Subcutaneous abdominal adipose tissue (tissue), 5 donors: ENCODE measurements around the gene KCNH2.
"Not testable (repeated sequence)": the region's sequence is repeated elsewhere in the genome, so short reads cannot be mapped to it uniquely, and the experiment has no call there.

Source experiments
- H3K27ac ChIP-seq: one replicate; pipeline ENCODE4 v1.7.0; 2013; ENCODE audit warnings: low read depth, mild to moderate bottlenecking, inconsistent platforms, low read length, moderate library complexity
- H3K27me3 ChIP-seq, 5 donors: one replicate each; pipeline ENCODE4 v1.7.0; 2013; ENCODE audit warnings: low read length in 5 of 5, inconsistent platforms in 1 of 5; ENCODE audit not compliant: control insufficient read depth in 5 of 5, insufficient read depth in 4 of 5
- H3K36me3 ChIP-seq, 5 donors: one replicate each; pipeline ENCODE4 v1.7.0; 2013; ENCODE audit warnings: low read length in 5 of 5; ENCODE audit not compliant: control insufficient read depth in 5 of 5, insufficient read depth in 5 of 5
- H3K4me1 ChIP-seq, 5 donors: one replicate each; pipeline ENCODE4 v1.7.0; 2013; ENCODE audit warnings: low read length in 5 of 5, mild to moderate bottlenecking in 3 of 5, moderate library complexity in 1 of 5; ENCODE audit not compliant: control insufficient read depth in 5 of 5, insufficient read depth in 5 of 5
- H3K4me3 ChIP-seq, 5 donors: one replicate each; pipeline ENCODE4 v1.7.0; 2013; ENCODE audit warnings: low read length in 5 of 5, low read depth in 1 of 5
- H3K9ac ChIP-seq, 5 donors: one replicate each; pipeline ENCODE4 v1.7.0; 2013; ENCODE audit warnings: low read length in 5 of 5, mild to moderate bottlenecking in 4 of 5, moderate library complexity in 3 of 5
- H3K9me3 ChIP-seq, 5 donors: one replicate each; pipeline ENCODE4 v1.7.0; 2013; ENCODE audit warnings: low read length in 5 of 5; ENCODE audit not compliant: control insufficient read depth in 5 of 5
- donor health status: healthy.
- donor health status: healthy.
- donor health status: healthy.
- donor health status: healthy.
- donor health status: healthy.

KCNH2 gene

DNA sequence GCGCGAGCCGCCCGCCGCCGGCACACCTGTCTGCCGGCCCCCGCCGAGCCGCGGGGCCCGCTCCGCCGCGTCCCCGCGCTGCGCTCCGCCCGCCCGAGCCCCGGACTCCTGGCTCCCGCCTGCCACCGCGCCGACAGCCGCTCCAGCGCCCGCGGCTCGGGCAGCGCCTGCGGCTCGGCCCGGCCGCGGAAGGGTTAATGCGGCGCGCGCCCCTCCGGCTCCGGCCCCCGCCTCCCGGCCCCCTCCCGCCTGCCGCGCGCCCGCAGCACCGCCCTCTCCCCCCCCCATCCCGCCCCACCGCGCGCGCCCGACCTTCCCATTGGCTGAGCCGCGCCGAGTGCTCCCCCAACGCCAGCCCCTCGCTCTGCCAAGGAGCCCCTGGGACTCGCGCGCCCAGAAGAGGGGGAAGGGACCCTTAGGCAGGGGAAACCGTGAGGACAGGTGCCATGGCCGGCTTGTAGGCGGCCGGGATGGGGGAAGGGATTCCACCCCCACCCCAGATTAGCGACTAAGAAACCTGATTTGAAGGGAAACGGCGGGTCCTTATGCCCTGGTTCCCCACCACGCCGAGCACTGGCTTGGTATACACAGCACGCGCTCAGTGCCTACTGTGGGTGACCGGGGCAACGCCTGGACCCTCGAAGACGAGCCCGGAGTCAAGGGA lies at the start of gene KCNH2:
KCNH2 (minus strand) TSS at position 196 of the 664 bp plus-strand sequence. CDS start 408 bp downstream, outside the sequence.
- Histone ChIP-seq H3K27ac (no peak within 1 kb of the TSS), H3K9me3 (peaks cover 0 to 2% (median 0%) of the 10 kb centered on the region in 5 donors), H3K4me1 (peaks cover 0 to 37% (median 16%) of the 10 kb centered on the region in 5 donors), H3K36me3 (no peaks in the 10 kb centered on the region), H3K4me3 (peak within 1 kb of the TSS in 4 of 5 donors; percentile 5 to 50 (median 16)), H3K9ac (no peak within 1 kb of the TSS), H3K27me3 (peaks cover 54 to 72% (median 65%) of the 10 kb centered on the region in 5 donors)

GRCh38 chr7:151027728-151028130 lies 49.6 kb upstream of the KCNH2 start:
- peak overlapping the region in 2 of 5 donors; percentile 33 to 54 for H3K9ac ChIP-seq
- H3K4me1 ChIP-seq, result peaks cover 0 to 19% (median 12%) of the 10 kb centered on the region in 5 donors
- H3K4me3 ChIP-seq, result peak overlapping the region; percentile 67 to 93 (median 90)
- not testable (repeated sequence) for H3K27ac ChIP-seq, H3K9me3 ChIP-seq, H3K27me3 ChIP-seq
- H3K36me3 ChIP-seq, result peaks cover 0 to 15% (median under 1%) of the 10 kb centered on the region in 5 donors

- H3K9me3 ChIP-seq, H3K27ac ChIP-seq, H3K27me3 ChIP-seq, H3K9ac ChIP-seq: not testable (repeated sequence)
- Histone ChIP-seq H3K4me3 (peak overlapping the region in 3 of 5 donors; percentile 84 to 93 (median 90)), H3K4me1 (peaks cover 0 to 19% (median 12%) of the 10 kb centered on the region in 5 donors), H3K36me3 (peaks cover 0 to 11% (median 0%) of the 10 kb centered on the region in 5 donors)
Observed at GRCh38 chr7:151026771-151027727, 48.9 kb upstream of the KCNH2 start.

DNA sequence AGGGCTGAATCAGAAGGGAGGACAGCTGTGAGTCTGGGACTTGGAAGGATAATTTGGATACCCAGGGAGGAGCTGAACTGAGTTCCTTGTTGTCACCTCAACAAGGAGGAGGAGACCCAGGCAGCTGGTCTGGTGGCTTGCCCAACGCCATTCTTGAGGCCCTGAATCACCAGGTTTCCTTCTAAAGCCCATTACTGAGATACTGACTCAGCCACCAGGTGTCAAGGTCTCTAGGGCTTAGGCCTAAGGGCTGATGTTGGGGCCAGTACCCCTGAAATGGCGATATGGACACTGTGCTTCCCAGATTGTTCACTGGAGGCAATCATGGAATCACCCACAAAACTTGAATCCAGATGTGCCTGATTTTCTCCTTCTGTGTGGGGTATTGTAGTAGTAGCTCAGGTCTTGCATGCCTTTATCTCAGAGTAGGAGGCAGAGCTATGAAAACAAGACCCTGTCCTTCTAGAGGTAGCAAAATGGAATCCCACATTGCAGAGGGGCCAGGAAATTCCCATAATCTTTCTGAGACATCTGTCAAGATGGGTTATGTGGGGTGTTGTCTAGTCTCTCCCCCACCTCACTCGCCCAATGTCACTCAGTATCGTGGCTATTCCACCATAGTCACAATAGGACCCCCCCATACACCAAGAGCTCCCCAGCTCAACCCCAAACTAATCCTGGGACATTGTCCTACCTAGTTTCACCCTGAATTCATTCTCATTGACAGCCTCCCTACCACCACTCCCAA lies 48.0 kb upstream of the KCNH2 start:
- peaks cover 0 to 3% (median 0%) of the 10 kb centered on the region in 5 donors for H3K36me3 ChIP-seq

GRCh38 chr7:151024435-151025056 lies 46.4 kb upstream of the KCNH2 start, which contains the start of gene ATG9B:
TSS of gene ATG9B (minus strand) at chr7:151024494. CDS start at chr7:151024423, 71 bp downstream.
- H3K36me3 ChIP-seq, result no peaks in the 10 kb centered on the region
- peaks cover 0 to 16% (median 9%) of the 10 kb centered on the region in 5 donors for H3K4me1 ChIP-seq
- peak within 1 kb of the TSS in 1 of 5 donors; percentile 30 for H3K9ac ChIP-seq
- peaks cover 11 to 23% (median 17%) of the 10 kb centered on the region in 5 donors for H3K27me3 ChIP-seq
- no peaks in the 10 kb centered on the region for H3K9me3 ChIP-seq
- H3K27ac ChIP-seq, result no peak within 1 kb of the TSS
- H3K4me3 ChIP-seq, result no peak within 1 kb of the TSS

More for the DNA sequence above, 48.0 kb upstream of the KCNH2 start:
- Histone ChIP-seq H3K27me3 (peaks cover 0 to 8% (median 2%) of the 10 kb centered on the region in 5 donors), H3K9me3 (no peaks in the 10 kb centered on the region), H3K27ac (no peak overlapping the region), H3K4me3 (no peak overlapping the region), H3K9ac (no peak overlapping the region), H3K4me1 (peaks cover 0 to 19% (median 12%) of the 10 kb centered on the region in 5 donors)

- Histone ChIP-seq H3K27me3 (peaks cover 20 to 34% (median 26%) of the 10 kb centered on the region in 5 donors), H3K27ac (no peak overlapping the region), H3K9ac (no peak overlapping the region), H3K9me3 (no peaks in the 10 kb centered on the region), H3K4me1 (peaks cover 0 to 17% (median 15%) of the 10 kb centered on the region in 5 donors), H3K36me3 (no peaks in the 10 kb centered on the region), H3K4me3 (no peak overlapping the region)
Observed at GRCh38 chr7:151023232-151023631, 45.1 kb upstream of the KCNH2 start.

GRCh38 chr7:151020231-151020630 lies 42.1 kb upstream of the KCNH2 start:
- no peak overlapping the region for H3K27ac ChIP-seq

GRCh38 chr7:151019130-151019447 lies 41.0 kb upstream of the KCNH2 start:
- peak overlapping the region in 3 of 5 donors; percentile 38 to 57 (median 53) for H3K4me3 ChIP-seq
- H3K4me1 ChIP-seq, result peaks cover 0 to 26% (median 18%) of the 10 kb centered on the region in 5 donors
- peaks cover 38 to 47% (median 42%) of the 10 kb centered on the region in 5 donors for H3K27me3 ChIP-seq
- H3K27ac ChIP-seq, result no peak overlapping the region
- peaks cover 0 to 2% (median 0%) of the 10 kb centered on the region in 5 donors for H3K36me3 ChIP-seq
- no peak overlapping the region for H3K9ac ChIP-seq
- H3K9me3 ChIP-seq, result no peaks in the 10 kb centered on the region

More at GRCh38 chr7:151020231-151020630, 42.1 kb upstream of the KCNH2 start:
- Histone ChIP-seq H3K36me3 (no peaks in the 10 kb centered on the region), H3K27me3 (peaks cover 35 to 45% (median 42%) of the 10 kb centered on the region in 5 donors), H3K9me3 (no peaks in the 10 kb centered on the region), H3K9ac (no peak overlapping the region), H3K4me1 (peaks cover 0 to 21% (median 17%) of the 10 kb centered on the region in 5 donors), H3K4me3 (no peak overlapping the region)
